C4-2B (cell line): Measurements from ENCODE around the gene IL4.

Experiments
- H3K27ac ChIP-seq: fragments of 450-650 bp; 2 replicates; pipeline ENCODE4 v1.5.1; 2017
- CTCF ChIP-seq: fragments of 450-650 bp; conservative IDR thresholded peaks from 2 replicates; pipeline ENCODE4 v1.5.1; 2017; ENCODE audit warnings: mild to moderate bottlenecking
- ZFX ChIP-seq: fragments of 450-650 bp; IDR thresholded peaks from 2 replicates; pipeline ENCODE4 v1.6.1; 2017

IL4 gene

GRCh38 chr5:132729896-132730295 lies 56.1 kb downstream of the IL4 start:
- no peak overlapping the region for H3K27ac ChIP-seq
- no peak for TF ChIP-seq ZFX
- no peak for TF ChIP-seq CTCF
